ENCODE data around the gene KRTAP5-3.
"Not testable (repeated sequence)": the region's sequence is repeated elsewhere in the genome, so short reads cannot be mapped to it uniquely, and the experiment has no call there.

The KRTAP5-3 gene

GRCh38 chr11:1592628-1593027 lies 15.6 kb downstream of the KRTAP5-3 start:
- no peak overlapping the region for H3K27ac ChIP-seq
- no peak for TF ChIP-seq CTCF (conservative IDR thresholded peaks at IDR 0.05)

- no peak for TF ChIP-seq CTCF (conservative IDR thresholded peaks at IDR 0.05)
Measured at GRCh38 chr11:1589996-1590395, 18.3 kb downstream of the KRTAP5-3 start.

GRCh38 chr11:1589191-1589963 lies 18.9 kb downstream of the KRTAP5-3 start:
- not testable (repeated sequence) for H3K27ac ChIP-seq

More at GRCh38 chr11:1589996-1590395, 18.3 kb downstream of the KRTAP5-3 start:
- H3K27ac ChIP-seq, result no peak overlapping the region

- no peak for TF ChIP-seq CTCF (conservative IDR thresholded peaks at IDR 0.05)
- no peak overlapping the region for H3K27ac ChIP-seq
Measured at GRCh38 chr11:1586699-1587098, 21.6 kb downstream of the KRTAP5-3 start.

- H3K27ac ChIP-seq, result not testable (repeated sequence)
Measured at GRCh38 chr11:1584661-1585370, 23.4 kb downstream of the KRTAP5-3 start, which contains the start of gene KRTAP5-1. KRTAP5-1 (minus strand) TSS chr11:1585283; CDS start chr11:1585249, 34 bp downstream.

GRCh38 chr11:1582909-1583308 lies 25.4 kb downstream of the KRTAP5-3 start:
- not testable (repeated sequence) for H3K27ac ChIP-seq

GRCh38 chr11:1581976-1582375 lies 26.3 kb downstream of the KRTAP5-3 start:
- TF ChIP-seq CTCF (conservative IDR thresholded peaks at IDR 0.05), result no peak
- H3K27ac ChIP-seq, result no peak overlapping the region

- TF ChIP-seq CTCF (conservative IDR thresholded peaks at IDR 0.05), result no peak
- no peak overlapping the region for H3K27ac ChIP-seq
Measured at GRCh38 chr11:1576825-1577224, 31.4 kb downstream of the KRTAP5-3 start.

GRCh38 chr11:1575756-1576155 lies 32.5 kb downstream of the KRTAP5-3 start:
- H3K27ac ChIP-seq, result not testable (repeated sequence)

All from VCaP (cell line).